ENCODE measurements around the gene HBS1L.

HBS1L gene

DNA sequence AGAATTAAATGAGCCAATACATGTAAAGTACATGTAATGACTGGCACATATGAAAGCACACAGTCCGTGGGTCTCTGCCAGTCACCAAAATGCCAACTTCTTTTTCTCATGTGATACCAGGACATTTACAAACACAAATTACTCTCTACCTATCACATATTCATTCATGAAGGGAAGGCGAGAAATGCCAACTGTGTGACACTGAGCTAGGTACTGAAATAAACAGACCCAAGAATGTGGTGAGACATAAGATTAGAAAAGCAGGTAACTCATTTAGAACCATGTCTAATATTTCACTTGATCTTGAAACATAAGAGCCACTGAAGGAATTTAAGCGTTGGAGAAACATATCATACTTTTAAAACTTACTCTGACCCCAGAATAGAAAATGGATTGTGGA lies 41.4 kb downstream of the HBS1L start:
- ATAC-seq (ENCODE audit: low read depth): no peak
- Mint-ChIP-seq H3K27ac (no peak overlapping the region), H3K27me3 (no peaks in the 10 kb centered on the region), H3K36me3 (peaks cover 8% of the 10 kb centered on the region), H3K4me3 (no peak overlapping the region), H3K4me1 (peaks cover 24% of the 10 kb centered on the region), H3K9me3 (no peaks in the 10 kb centered on the region)
- no peak for DNase-seq (ENCODE audit: low spot score in 2 of 2)

DNA sequence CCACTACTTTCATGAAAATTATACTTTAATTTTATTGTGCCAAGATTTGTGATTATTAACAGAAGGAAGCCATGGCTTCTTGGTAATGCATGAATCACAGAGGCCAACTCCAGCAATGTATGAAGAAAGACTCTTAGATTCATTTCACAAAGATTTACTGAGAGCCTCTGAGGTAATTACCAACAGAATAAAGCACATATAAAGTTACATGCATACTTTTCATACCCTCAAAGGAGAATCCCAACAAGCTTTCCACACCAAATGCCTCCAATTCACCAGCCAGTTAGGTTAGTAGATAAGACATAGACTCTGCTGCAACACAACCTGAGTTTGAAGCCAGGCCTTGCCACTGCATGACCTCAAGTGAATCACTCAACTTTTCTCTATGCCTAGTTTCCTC lies 41.9 kb downstream of the HBS1L start:
- Mint-ChIP-seq H3K9me3 (no peaks in the 10 kb centered on the region), H3K4me3 (no peak overlapping the region), H3K27me3 (no peaks in the 10 kb centered on the region), H3K4me1 (peaks cover 27% of the 10 kb centered on the region), H3K27ac (no peak overlapping the region), H3K36me3 (peaks cover 8% of the 10 kb centered on the region)
- ATAC-seq (ENCODE audit: low read depth) (no peak), DNase-seq (ENCODE audit: low spot score in 2 of 2) (no peak)

DNA sequence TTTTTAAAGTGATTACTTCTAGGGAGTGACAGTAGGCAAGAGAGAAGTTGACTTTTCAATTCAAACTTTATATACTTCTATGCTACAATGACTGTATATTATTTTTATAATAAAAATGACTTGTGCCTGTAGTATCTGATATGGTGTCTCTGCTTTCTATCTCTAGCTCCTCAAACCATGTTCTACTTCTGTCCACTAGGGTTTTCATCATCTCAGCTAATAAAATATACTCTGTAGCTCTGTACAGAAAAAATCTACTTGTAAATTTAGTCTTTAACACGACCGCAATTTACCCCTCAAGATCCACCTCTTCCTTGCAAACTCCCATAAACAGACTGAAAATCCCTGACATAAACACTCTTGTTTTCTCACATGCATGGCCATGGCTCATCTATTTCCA lies 42.3 kb downstream of the HBS1L start:
- Mint-ChIP-seq H3K4me3 (no peak overlapping the region), H3K36me3 (peaks cover 8% of the 10 kb centered on the region), H3K27me3 (no peaks in the 10 kb centered on the region), H3K4me1 (peaks cover 31% of the 10 kb centered on the region), H3K9me3 (no peaks in the 10 kb centered on the region), H3K27ac (no peak overlapping the region)
- no peak for DNase-seq (ENCODE audit: low spot score in 2 of 2)
- no peak for ATAC-seq (ENCODE audit: low read depth)

DNA sequence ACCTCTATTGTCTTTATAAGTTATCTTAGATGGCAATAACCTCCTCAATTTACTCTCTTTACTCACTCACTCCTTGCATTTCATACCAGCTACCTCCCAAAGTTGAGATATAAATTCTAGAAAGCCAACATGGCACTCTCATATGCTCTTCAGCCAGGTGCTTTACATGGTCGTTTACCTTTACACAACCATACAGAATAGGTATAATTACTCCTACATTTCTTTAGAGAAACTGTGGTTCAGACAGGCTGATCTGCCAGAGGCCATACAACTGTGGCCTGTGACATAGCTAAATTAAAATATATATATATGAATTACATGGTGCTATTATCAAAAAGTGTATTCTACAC lies 45.7 kb downstream of the HBS1L start:
- no peak for DNase-seq (ENCODE audit: low spot score in 2 of 2)
- no peak for ATAC-seq (ENCODE audit: low read depth)
- Mint-ChIP-seq H3K4me3 (no peak overlapping the region), H3K36me3 (peaks cover 5% of the 10 kb centered on the region), H3K27ac (no peak overlapping the region), H3K27me3 (no peaks in the 10 kb centered on the region), H3K4me1 (peaks cover 22% of the 10 kb centered on the region), H3K9me3 (no peaks in the 10 kb centered on the region)

DNA sequence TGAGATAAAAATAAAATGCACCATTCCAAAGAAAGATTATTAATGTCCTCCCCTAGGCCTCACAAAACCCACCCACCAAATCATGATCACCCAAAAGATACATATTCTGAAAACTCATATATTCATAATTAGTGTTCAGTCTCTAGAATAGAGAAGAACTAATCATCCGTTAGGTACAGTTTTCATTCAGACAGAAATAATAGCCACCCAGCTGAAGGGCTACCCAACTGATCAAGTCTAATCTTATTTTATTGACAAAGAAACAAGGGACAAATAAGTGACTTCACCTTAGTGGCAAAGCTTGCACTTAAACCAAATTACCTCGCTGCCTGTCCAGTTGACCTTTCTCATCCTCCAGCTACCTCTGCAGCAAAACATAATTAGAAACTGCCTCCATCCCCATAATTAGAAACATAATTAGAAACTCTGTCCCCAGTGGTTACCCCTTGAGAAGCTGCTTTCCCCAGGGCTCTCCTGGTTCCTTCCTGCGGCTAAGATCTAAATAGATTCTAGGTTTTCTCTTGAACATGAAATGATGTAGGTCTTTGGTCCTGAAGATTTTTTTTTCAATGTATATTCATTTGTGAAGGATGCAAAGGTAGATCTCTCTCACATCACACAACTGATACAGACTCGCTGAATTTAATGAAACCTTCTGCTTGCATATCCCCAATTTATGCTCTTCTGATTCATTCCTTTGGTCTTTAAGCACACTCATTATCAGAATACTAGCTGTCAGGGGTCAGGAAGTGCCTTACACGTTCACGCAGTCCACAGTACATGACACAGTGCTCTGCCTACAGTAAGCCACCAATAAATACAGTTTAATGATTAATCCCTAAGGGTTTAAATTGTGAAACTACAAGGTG lies 46.3 kb downstream of the HBS1L start:
- peaks cover 19% of the 10 kb centered on the region for H3K4me1 Mint-ChIP-seq
- no peak overlapping the region for H3K4me3 Mint-ChIP-seq
- H3K36me3 Mint-ChIP-seq: peaks cover 5% of the 10 kb centered on the region
- ATAC-seq (ENCODE audit: low read depth) (no peak), DNase-seq (ENCODE audit: low spot score in 2 of 2) (no peak)
- H3K27me3 Mint-ChIP-seq: no peaks in the 10 kb centered on the region
- no peaks in the 10 kb centered on the region for H3K9me3 Mint-ChIP-seq
- no peak overlapping the region for H3K27ac Mint-ChIP-seq

DNA sequence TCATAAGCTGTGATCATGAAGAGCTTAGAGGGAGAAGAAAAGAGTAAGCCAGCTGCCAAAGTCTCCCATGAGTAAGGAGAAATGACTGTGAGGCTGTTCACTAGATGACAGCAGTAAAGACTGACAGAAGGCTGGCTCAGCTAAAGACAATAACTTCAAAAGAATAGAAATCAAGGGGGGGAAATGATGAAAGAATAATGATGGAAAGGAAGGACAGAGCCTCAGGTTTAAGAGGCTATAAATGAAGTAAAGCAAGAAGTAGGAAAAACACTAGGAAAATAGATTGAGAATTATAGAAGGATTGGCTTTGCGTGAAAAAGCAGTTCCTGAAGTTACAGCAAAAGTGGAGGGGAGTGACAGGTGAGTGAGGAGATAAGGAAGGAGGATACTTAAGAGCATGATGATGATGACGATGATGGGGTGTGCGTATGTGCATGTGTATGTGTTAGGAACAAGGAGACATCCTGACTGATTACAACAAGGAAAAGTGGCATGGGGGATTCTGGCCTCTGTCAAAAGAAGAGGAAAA lies 48.2 kb downstream of the HBS1L start:
- H3K36me3 Mint-ChIP-seq: peaks cover 5% of the 10 kb centered on the region
- H3K9me3 Mint-ChIP-seq: no peaks in the 10 kb centered on the region
- ATAC-seq (ENCODE audit: low read depth) (no peak), DNase-seq (ENCODE audit: low spot score in 2 of 2) (no peak)
- peaks cover 19% of the 10 kb centered on the region for H3K4me1 Mint-ChIP-seq
- H3K27ac Mint-ChIP-seq: no peak overlapping the region
- no peak overlapping the region for H3K4me3 Mint-ChIP-seq
- H3K27me3 Mint-ChIP-seq: no peaks in the 10 kb centered on the region

DNA sequence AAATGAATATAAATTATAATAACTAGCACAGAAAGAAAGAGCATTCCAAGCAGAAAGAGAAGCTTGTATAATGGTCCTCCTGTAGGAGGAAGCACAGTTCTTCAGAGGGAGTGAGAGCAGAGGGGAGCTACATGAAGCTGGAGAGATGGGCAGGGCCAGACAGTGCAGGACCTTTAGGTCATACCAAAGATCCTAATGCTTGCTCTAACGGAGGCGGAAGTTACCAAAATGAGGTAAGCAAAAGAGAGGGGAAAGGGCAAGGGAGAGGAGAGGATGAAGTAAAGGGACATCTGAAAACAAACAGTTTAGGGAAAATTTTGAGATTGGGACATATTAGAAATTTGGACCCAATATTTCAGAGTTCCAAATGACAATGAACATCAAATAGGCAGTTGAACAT lies 50.2 kb downstream of the HBS1L start:
- ATAC-seq (ENCODE audit: low read depth): no peak
- H3K27me3 Mint-ChIP-seq: no peaks in the 10 kb centered on the region

DNA sequence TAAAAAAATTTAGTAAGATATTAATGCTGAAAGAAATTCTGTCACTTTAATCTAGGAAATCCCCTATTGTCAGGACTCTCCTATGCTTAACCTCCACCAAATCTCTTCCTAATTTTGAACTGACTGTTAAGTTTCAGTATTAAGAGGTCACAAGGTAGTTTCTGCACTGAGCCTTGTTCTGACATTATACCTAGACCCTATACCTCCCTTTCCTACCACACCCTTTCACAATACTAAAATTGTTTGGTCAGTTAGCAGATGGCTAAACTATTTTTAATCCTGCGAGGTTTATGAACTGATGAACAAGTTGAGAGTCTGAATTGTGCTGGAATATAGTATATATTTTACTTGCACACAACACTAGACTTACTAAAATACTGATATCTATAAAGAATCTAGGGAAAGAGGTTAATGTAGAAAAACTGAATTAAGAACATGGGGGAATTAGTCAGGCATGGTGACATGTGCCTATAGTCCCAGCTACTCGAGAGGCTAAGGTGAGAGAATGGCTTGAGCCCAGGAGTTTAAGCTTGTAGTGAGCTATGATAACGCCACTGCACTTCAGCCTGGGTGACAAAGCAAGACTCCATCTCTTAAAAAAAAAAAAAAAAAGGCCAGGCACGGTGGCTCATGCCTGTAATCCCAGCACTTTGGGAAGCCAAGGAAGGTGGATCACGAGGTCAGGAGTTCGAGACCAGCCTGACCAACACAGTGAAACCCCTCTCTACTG lies 51.5 kb downstream of the HBS1L start:
- DNase-seq (ENCODE audit: low spot score in 2 of 2) (no peak), ATAC-seq (ENCODE audit: low read depth) (peak; percentile 77)
- Mint-ChIP-seq H3K36me3 (peaks cover 4% of the 10 kb centered on the region), H3K9me3 (no peaks in the 10 kb centered on the region), H3K4me3 (no peak overlapping the region), H3K27me3 (no peaks in the 10 kb centered on the region), H3K27ac (no peak overlapping the region), H3K4me1 (peaks cover 7% of the 10 kb centered on the region)

More for the DNA sequence above, 50.2 kb downstream of the HBS1L start:
- H3K4me1 Mint-ChIP-seq: peaks cover 17% of the 10 kb centered on the region
- DNase-seq (ENCODE audit: low spot score in 2 of 2): no peak
- no peaks in the 10 kb centered on the region for H3K9me3 Mint-ChIP-seq
- H3K36me3 Mint-ChIP-seq: peaks cover 6% of the 10 kb centered on the region
- H3K27ac Mint-ChIP-seq: no peak overlapping the region
- H3K4me3 Mint-ChIP-seq: no peak overlapping the region

DNA sequence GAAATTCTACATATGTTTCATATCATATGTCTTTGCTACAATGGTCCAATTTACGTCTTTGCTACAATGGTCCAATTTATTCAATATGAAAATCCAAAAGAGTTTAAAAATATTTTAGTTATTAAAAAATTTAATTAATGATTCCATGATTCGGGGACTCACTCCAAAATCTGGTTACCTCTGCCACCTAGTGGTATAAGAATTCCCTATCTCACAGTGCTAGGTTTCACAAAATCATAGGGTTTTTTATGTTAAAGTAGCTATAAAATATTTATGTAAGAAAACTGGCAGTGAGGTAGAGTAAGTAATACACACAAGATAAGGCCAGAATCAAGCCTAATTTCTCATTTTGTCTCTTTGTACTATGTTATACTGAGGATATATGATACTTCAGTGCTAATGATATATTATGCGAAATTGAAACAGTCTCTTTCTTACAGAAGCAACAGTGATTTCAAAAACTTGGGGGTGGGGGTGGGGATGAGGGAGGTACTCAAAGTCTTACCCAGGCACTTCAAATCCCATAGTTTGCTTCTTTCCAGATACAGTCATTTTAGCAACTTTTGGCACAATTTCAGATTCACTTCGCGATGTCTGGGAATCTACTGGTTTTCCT lies 52.3 kb downstream of the HBS1L start:
- DNase-seq (ENCODE audit: low spot score in 2 of 2) (peak in 1 of 2 donors; percentile 7), ATAC-seq (ENCODE audit: low read depth) (peak; percentile 65)
- Mint-ChIP-seq H3K4me3 (no peak overlapping the region), H3K4me1 (peaks cover under 1% of the 10 kb centered on the region), H3K27me3 (no peaks in the 10 kb centered on the region), H3K36me3 (peaks cover 8% of the 10 kb centered on the region), H3K9me3 (no peaks in the 10 kb centered on the region), H3K27ac (no peak overlapping the region)

DNA sequence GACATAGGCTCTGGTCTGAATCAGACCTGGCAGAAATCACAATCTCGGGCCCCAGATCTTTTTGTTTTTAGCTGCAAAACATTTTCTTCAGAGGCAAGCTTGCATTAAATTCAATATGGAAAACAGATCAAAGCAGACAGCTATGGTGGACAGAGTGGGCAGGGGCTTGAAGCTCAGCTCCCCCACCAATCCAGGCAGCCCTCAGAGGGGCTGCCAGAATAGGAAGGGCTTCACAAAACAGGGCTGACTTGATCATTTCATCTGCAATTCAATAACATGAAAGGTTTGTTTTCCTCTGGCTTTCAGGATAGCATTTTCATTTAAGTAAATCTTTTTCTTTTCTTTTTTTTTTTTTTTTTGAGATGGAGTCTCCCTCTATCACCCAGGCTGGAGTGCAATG lies 55.5 kb downstream of the HBS1L start:
- Mint-ChIP-seq H3K4me1 (no peaks in the 10 kb centered on the region), H3K27ac (no peak overlapping the region)
- ATAC-seq (ENCODE audit: low read depth): no peak

DNA sequence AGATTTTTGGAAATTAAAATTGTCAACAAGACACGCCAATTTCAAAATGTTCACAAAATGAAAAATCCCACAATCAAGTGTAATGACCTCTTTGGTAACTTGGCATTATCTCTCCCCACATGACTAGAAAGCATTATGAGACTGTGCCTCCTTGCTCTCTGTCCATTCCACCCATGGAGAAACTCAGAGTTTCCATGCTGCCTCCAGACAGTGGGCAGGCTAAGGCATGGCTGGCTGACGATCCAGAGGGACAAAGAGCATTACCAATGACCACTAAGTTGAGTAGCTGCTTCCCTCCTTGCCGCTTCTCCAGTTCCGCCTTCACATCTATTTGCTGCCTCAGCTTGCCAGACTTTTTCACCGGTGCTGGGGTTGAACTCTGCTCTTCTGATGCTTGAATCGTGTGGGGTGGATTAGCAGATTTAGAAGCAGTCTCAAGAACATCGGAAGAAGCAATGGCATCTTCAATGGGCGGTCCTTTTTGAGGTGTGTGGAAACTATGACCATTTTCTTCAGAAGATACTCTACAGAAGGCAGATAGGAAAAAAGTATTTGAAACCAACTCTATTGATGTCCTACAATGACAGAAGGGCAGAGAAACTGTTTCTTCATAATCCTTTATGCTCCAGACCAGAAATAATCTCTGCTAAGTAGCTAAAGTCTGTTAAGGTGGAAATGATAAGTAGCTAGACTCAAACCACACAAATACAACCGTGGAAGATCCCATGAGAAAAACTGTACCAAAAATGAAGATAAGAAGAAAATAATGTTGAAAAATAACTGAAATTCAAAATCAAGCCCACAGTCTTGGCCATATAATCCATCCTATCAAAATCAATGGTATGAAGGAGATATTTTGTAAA lies 57.3 kb downstream of the HBS1L start:
- H3K4me3 Mint-ChIP-seq: no peak overlapping the region
- no peaks in the 10 kb centered on the region for H3K4me1 Mint-ChIP-seq
- no peak overlapping the region for H3K27ac Mint-ChIP-seq
- no peaks in the 10 kb centered on the region for H3K27me3 Mint-ChIP-seq
- ATAC-seq (ENCODE audit: low read depth): no peak
- peaks cover 16% of the 10 kb centered on the region for H3K36me3 Mint-ChIP-seq
- H3K9me3 Mint-ChIP-seq: no peaks in the 10 kb centered on the region
- DNase-seq (ENCODE audit: low spot score in 2 of 2): no peak

More for the DNA sequence above, 55.5 kb downstream of the HBS1L start:
- H3K4me3 Mint-ChIP-seq: no peak overlapping the region
- H3K36me3 Mint-ChIP-seq: peaks cover 16% of the 10 kb centered on the region
- no peak for DNase-seq (ENCODE audit: low spot score in 2 of 2)
- no peaks in the 10 kb centered on the region for H3K27me3 Mint-ChIP-seq
- H3K9me3 Mint-ChIP-seq: no peaks in the 10 kb centered on the region

DNA sequence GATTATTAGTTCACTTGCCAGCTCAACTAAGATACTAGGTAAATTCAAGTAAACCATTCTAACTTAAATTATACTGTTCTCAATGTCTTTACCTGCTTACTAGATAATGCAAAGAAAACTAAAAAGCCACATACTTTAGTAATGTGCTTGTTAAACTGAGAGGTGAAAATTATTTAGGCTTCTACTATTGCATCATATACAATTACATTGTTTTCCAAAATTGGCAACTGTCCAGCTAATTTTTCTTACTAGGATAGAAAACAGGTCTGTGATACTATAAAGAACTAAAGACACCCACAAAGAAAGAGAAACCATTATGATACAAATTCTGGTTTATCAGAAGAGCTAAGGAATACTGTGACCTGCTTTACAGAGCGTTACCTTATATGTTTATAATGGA lies 59.1 kb downstream of the HBS1L start:
- Mint-ChIP-seq H3K4me1 (no peaks in the 10 kb centered on the region), H3K27me3 (no peaks in the 10 kb centered on the region), H3K9me3 (no peaks in the 10 kb centered on the region), H3K27ac (no peak overlapping the region), H3K4me3 (no peak overlapping the region), H3K36me3 (peaks cover 19% of the 10 kb centered on the region)
- DNase-seq (ENCODE audit: low spot score in 2 of 2) (no peak), ATAC-seq (ENCODE audit: low read depth) (no peak)

DNA sequence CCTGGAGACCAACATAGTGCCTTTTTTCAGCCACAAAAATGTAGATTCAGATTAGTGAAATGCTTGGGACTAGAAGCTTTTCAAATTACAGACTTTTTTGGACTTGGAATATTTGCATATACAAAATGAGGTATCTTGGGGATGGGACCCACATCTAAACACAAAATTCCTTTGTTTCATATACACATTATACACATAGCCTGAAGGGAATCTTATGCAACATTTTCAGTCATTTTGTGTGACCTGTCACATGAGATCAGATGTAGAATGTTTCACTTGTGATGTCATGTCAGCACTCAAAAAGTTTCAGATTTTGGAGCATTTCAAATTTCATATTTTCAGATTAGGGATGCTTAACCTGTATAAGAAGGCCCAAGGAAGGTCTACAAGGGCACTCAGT lies 60.2 kb downstream of the HBS1L start:
- Mint-ChIP-seq H3K27me3 (no peaks in the 10 kb centered on the region), H3K36me3 (peaks cover 24% of the 10 kb centered on the region), H3K4me1 (no peaks in the 10 kb centered on the region), H3K4me3 (no peak overlapping the region), H3K27ac (no peak overlapping the region), H3K9me3 (no peaks in the 10 kb centered on the region)
- no peak for ATAC-seq (ENCODE audit: low read depth)
- DNase-seq (ENCODE audit: low spot score in 2 of 2): no peak

Measured in memory B cell (primary cell).